ENCODE measurements around the gene PGBD5. TPM values are rescaled to one million over a fixed set of nuclear protein-coding genes. Genes with fewer than 3 reads are reported as not detected.

PGBD5 gene
- total RNA-seq, 6 experiments from 2014 or later: 0.05 TPM; not detected in 5

DNA sequence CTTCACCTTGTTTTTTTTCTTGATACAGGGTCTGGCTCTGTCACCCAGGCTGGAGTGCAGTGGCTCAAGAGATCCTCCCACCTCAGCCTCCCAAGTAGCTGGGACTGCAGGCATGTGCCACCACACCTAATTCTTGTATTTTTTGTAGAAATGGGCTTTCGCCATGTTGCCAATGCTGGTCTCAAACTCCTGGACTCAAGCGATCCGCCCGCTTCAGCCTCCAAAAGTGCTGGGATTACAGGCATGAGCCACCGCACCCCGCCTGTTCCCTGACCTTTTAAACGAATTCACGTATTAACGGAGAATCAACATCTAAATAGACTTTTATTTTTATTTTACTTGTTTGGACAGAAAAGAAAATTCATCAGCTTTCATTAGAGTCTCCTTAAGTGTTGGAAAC is 104.8 kb downstream of the PGBD5 start:
- Mint-ChIP-seq H3K36me3 (ENCODE audit: low read depth) (no peaks in the 10 kb centered on the region), H3K27me3 (ENCODE audit: insufficient read depth) (peaks cover 11% of the 10 kb centered on the region), H3K4me1 (ENCODE audit: low read depth) (no peaks in the 10 kb centered on the region), H3K9me3 (no peaks in the 10 kb centered on the region; the same call in 1 of the 2 replicates), H3K27ac (no peak overlapping the region), H3K4me3 (no peak overlapping the region)
- TF ChIP-seq, protein P1, sequence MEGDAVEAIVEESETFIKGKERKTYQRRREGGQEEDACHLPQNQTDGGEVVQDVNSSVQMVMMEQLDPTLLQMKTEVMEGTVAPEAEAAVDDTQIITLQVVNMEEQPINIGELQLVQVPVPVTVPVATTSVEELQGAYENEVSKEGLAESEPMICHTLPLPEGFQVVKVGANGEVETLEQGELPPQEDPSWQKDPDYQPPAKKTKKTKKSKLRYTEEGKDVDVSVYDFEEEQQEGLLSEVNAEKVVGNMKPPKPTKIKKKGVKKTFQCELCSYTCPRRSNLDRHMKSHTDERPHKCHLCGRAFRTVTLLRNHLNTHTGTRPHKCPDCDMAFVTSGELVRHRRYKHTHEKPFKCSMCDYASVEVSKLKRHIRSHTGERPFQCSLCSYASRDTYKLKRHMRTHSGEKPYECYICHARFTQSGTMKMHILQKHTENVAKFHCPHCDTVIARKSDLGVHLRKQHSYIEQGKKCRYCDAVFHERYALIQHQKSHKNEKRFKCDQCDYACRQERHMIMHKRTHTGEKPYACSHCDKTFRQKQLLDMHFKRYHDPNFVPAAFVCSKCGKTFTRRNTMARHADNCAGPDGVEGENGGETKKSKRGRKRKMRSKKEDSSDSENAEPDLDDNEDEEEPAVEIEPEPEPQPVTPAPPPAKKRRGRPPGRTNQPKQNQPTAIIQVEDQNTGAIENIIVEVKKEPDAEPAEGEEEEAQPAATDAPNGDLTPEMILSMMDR (IDR thresholded peaks at IDR 0.05): no peak
- no peak for DNase-seq

DNA sequence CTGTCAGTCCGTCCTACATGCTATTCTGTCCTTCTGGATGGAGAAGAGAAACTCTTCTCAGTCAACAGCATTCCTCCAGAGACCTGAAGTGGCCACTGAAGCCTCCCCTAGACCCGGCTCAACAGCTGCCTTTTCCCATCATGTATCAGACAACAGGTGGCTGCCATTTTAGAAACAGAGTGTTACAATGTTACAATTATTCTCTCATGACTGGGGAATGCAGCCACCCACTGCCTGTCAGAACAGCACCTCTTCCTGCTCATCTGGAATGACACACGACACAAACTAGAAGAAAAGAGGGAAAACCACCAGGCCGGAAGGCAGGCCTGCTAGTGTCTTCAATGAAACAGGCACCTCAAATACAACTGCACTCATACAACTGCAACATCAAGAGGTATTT is 105.3 kb downstream of the PGBD5 start:
- Mint-ChIP-seq H3K4me1 (ENCODE audit: low read depth) (no peaks in the 10 kb centered on the region), H3K27me3 (ENCODE audit: insufficient read depth) (peaks cover 11% of the 10 kb centered on the region), H3K9me3 (no peaks in the 10 kb centered on the region; the same call in 1 of the 2 replicates), H3K27ac (no peak overlapping the region), H3K4me3 (no peak overlapping the region), H3K36me3 (ENCODE audit: low read depth) (no peaks in the 10 kb centered on the region)
- DNase-seq: no peak
- TF ChIP-seq, protein P1 (IDR thresholded peaks at IDR 0.05): no peak

DNA sequence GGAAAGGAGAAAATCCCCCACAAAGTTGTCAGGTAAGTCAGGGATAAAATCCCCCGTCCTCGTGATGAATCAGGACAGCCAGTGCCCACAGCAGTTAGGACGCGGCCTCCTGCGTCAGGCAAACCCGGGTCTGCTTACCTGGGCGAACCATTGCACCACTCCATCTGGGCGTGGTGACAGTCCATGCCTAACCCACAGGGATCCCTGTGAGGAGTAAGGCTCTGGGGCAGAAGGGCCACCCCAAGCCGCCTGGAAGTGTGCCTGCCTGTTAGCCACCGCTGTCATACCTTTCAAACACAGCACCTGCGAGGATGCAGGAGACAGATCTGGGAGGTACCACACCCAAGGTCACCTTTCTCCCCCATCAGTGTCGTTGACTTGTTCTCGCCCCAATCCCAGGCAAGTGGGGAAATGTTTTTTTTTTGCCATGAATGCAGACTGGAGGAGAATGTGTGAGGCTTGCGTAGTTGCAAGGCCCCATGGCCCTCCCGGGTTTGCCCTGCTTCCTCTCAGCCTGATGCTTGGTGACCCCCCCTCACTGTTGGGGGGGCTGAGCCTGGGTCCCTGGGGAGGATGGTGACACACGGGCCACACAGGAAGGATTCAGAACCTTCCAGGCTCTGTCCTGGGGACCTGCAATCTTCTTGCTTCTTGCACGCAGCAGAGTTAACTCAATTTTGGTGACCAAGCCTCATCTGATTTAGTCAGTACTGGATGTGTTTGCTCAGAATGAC is 107.0 kb downstream of the PGBD5 start:
- Mint-ChIP-seq H3K36me3 (ENCODE audit: low read depth) (no peaks in the 10 kb centered on the region), H3K27me3 (ENCODE audit: insufficient read depth) (peaks cover 13% of the 10 kb centered on the region; the same call in 1 of the 2 replicates), H3K27ac (no peak overlapping the region)

DNA sequence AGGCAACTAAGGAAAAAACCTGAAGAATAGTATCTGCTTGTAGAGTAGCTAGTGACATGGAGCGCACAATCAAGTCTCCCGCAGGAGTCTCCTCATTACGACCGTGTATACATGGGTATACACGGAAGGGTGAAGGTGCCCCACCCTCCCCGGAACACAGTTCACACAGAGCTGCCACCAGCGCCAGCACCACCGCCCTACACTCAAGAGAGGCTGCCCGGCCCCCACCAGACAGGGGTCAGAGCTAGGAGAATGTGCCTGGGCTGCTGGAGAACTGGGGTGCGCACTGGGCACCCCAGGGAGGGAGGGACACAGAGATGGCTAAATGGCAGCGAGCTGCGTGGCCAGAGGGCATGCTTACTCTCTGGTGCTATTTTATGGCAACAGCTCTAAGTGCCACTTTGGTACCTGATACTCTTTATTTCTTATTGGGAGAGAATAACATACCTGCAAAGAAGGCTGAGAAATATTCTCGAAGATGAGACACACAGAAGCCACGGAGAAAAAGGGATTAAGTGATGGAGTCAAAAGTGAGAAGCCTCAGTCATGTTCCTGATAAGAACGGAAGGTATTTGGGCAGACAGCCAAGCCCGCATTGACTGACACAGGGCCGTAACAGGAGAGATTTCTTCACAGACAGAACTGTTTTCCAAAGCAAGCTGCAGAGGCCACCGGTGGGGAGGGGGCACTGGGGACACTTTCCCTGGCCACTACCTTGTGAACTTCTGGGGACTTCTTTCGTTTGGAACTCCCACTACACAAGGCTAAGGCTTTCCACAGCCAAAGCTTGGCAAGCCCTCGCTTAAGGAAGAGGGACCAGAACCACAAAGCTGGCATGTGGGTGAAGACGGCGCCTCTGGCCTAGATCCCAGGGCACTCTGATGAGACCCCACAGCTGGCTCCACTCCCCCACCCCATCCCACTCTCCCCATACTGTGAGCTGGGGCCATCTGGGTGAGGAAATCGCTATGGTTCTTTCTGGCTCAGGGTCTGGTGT is 108.0 kb downstream of the PGBD5 start:
- Mint-ChIP-seq H3K36me3 (ENCODE audit: low read depth) (no peaks in the 10 kb centered on the region), H3K9me3 (no peaks in the 10 kb centered on the region; the same call in 1 of the 2 replicates), H3K4me3 (no peak overlapping the region), H3K4me1 (ENCODE audit: low read depth) (no peaks in the 10 kb centered on the region), H3K27me3 (ENCODE audit: insufficient read depth) (peaks cover 17% of the 10 kb centered on the region; the same call in 1 of the 2 replicates), H3K27ac (no peak overlapping the region)
- TF ChIP-seq, protein P1 (IDR thresholded peaks at IDR 0.05): no peak
- no peak for DNase-seq

More for the DNA sequence above, 107.0 kb downstream of the PGBD5 start:
- no peaks in the 10 kb centered on the region; the same call in 1 of the 2 replicates for H3K9me3 Mint-ChIP-seq
- H3K4me1 Mint-ChIP-seq (ENCODE audit: low read depth): no peaks in the 10 kb centered on the region
- no peak for DNase-seq
- no peak overlapping the region for H3K4me3 Mint-ChIP-seq
- TF ChIP-seq, protein P1 (IDR thresholded peaks at IDR 0.05): no peak

DNA sequence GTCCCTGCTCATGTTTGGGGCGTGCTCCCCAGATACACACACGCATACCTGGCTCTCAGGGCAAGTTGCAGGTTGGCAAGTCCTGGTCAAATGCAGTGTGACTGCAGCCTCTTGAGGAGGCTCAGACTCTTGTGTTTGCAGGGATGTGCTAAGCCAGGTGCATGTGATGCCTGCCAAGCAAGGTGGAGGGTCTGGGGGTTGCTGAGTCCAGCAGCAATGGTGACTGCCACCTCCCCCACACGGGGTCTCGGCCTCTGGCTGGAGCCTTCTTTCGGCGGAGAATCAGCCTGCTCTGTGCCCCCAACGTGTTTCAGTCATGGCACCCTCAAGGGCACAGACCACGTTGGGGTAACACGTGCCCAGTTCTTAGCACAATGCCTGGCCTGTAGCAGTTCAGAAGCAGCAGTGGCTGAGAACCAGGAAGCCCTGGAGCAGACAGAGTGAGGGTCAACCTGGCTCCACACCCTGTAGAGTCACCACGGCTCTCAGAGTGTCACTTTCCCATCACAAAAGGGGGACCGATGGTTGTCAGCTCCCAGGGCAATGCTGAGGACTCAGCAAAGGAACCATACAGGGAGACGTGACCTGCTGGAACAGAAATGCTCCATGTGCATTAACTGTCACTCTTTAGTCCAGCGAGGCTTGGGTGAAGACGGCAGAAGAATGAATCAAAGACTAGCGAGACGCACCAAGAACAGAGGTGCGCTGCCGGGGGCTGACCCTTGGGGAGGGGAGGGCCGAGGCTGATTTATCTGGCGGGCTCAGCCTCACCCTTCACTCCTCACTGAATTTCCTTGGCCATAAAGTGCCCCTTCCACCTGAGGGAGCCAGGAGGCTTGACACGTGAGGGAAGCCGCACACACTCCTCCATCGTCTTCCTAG is 109.0 kb downstream of the PGBD5 start:
- H3K27ac Mint-ChIP-seq: no peak overlapping the region
- no peak for DNase-seq
- no peaks in the 10 kb centered on the region for H3K4me1 Mint-ChIP-seq (ENCODE audit: low read depth)
- TF ChIP-seq, protein P1 (IDR thresholded peaks at IDR 0.05): no peak
- H3K36me3 Mint-ChIP-seq (ENCODE audit: low read depth): no peaks in the 10 kb centered on the region
- no peaks in the 10 kb centered on the region for H3K9me3 Mint-ChIP-seq
- H3K4me3 Mint-ChIP-seq: no peak overlapping the region
- peaks cover 14% of the 10 kb centered on the region; the same call in 1 of the 2 replicates for H3K27me3 Mint-ChIP-seq (ENCODE audit: insufficient read depth)
